Colonic mucosa (tissue), 4 donors: ENCODE data around the gene CTIF. TPM values are rescaled to one million over a fixed set of nuclear protein-coding genes. Genes with fewer than 3 reads are reported as not detected.

Experiments
- DNase-seq: peaks from one replicate; pipeline ENCODE4 v3.0.0-alpha.2; 2020
- H3K27ac ChIP-seq: fragments of 200-600 bp; one replicate; pipeline ENCODE4 v1.8.0; 2021
- H3K27me3 ChIP-seq: fragments of 200-600 bp; one replicate; pipeline ENCODE4 v1.8.0; 2021
- H3K36me3 ChIP-seq: fragments of 200-600 bp; one replicate; pipeline ENCODE4 v1.8.0; 2021
- H3K4me1 ChIP-seq: fragments of 200-600 bp; one replicate; pipeline ENCODE4 v1.8.0; 2021; ENCODE audit warnings: mild to moderate bottlenecking
- H3K4me3 ChIP-seq: fragments of 200-600 bp; one replicate; pipeline ENCODE4 v1.8.0; 2021
- H3K9ac ChIP-seq, 2 donors: one replicate each; pipeline ENCODE4 v1.7.0; 2013; ENCODE audit warnings: control low read depth in 2 of 2, low read depth in 2 of 2, low read length in 2 of 2
- H3K9me3 ChIP-seq: fragments of 200-600 bp; one replicate; pipeline ENCODE4 v1.8.0; 2021
- CTCF ChIP-seq: fragments of 200-600 bp; IDR thresholded peaks from one replicate; pipeline ENCODE4 v1.8.0; 2022; ENCODE audit warnings: antibody characterized with exemption, mild to moderate bottlenecking
- intact Hi-C: fragments of 100-400 bp; cut with DNase I; formaldehyde crosslinking; loops from one replicate; pipeline ENCODE4 v1.14.1; 2022
- total RNA-seq, 2 donors: library from RNA; stranded (reverse); fragmentation: NEBNext Ultra II Directional in 1 of 2; extraction: Animal tissue kit (Norgen Biotek cat#: 25700) in 1 of 2; gene quantifications; one replicate each; pipeline ENCODE4 v1.2.1, GENCODE V29; 2021
- donor health status: healthy.
- donor health status: DM: no; HTN: no; CAD: no.
- donor health status: DM: no; HTN: no; CAD: no.

CTIF gene
- total RNA-seq, 2 donors from 2014 or later = 13.0 to 16.7 TPM

- Histone ChIP-seq H3K9ac (no peak overlapping the region), H3K4me1 (no peaks in the 10 kb centered on the region), H3K4me3 (no peak overlapping the region), H3K27me3 (no peaks in the 10 kb centered on the region), H3K9me3 (no peaks in the 10 kb centered on the region), H3K27ac (no peak overlapping the region), H3K36me3 (no peaks in the 10 kb centered on the region)
- no peak for TF ChIP-seq CTCF
- DNase-seq = no peak
- intact Hi-C loops = no loop called here
Measured at GRCh38 chr18:48619501-48619900, 80.7 kb downstream of the CTIF start.

GRCh38 chr18:48620071-48620470 lies 81.2 kb downstream of the CTIF start:
- H3K4me1 ChIP-seq = no peaks in the 10 kb centered on the region
- no peak for DNase-seq

GRCh38 chr18:48621240-48621639 lies 82.4 kb downstream of the CTIF start:
- H3K9ac ChIP-seq = no peak overlapping the region
- DNase-seq = no peak
- no peaks in the 10 kb centered on the region for H3K27me3 ChIP-seq
- H3K4me1 ChIP-seq = no peaks in the 10 kb centered on the region
- no peak overlapping the region for H3K27ac ChIP-seq
- no peak overlapping the region for H3K4me3 ChIP-seq
- no peak for TF ChIP-seq CTCF
- H3K36me3 ChIP-seq = no peaks in the 10 kb centered on the region
- intact Hi-C loops = no loop called here
- no peaks in the 10 kb centered on the region for H3K9me3 ChIP-seq

More at GRCh38 chr18:48620071-48620470, 81.2 kb downstream of the CTIF start:
- TF ChIP-seq CTCF = no peak
- no peak overlapping the region for H3K4me3 ChIP-seq
- no peaks in the 10 kb centered on the region for H3K27me3 ChIP-seq
- H3K9me3 ChIP-seq = no peaks in the 10 kb centered on the region
- H3K27ac ChIP-seq = no peak overlapping the region
- H3K36me3 ChIP-seq = no peaks in the 10 kb centered on the region
- no peak overlapping the region for H3K9ac ChIP-seq
- intact Hi-C loops = no loop called here

- Histone ChIP-seq H3K36me3 (no peaks in the 10 kb centered on the region), H3K4me1 (no peaks in the 10 kb centered on the region), H3K9ac (no peak overlapping the region), H3K27me3 (no peaks in the 10 kb centered on the region), H3K27ac (no peak overlapping the region), H3K4me3 (no peak overlapping the region), H3K9me3 (no peaks in the 10 kb centered on the region)
- no peak for TF ChIP-seq CTCF
- no peak for DNase-seq
- intact Hi-C loops = no loop called here
Measured at GRCh38 chr18:48621815-48622555, 83.2 kb downstream of the CTIF start.

- TF ChIP-seq CTCF = no peak
- Histone ChIP-seq H3K27ac (no peak overlapping the region), H3K9me3 (no peaks in the 10 kb centered on the region), H3K27me3 (no peaks in the 10 kb centered on the region), H3K4me3 (no peak overlapping the region), H3K36me3 (no peaks in the 10 kb centered on the region), H3K4me1 (no peaks in the 10 kb centered on the region), H3K9ac (no peak overlapping the region)
- intact Hi-C loops = no loop called here
- no peak for DNase-seq
Measured at GRCh38 chr18:48622911-48623431, 84.1 kb downstream of the CTIF start.
